Measurements from ENCODE around the gene LIPE. TPM values are rescaled to one million over a fixed set of nuclear protein-coding genes. Genes with fewer than 3 reads are reported as not detected.
"Not testable (repeated sequence)": the region's sequence is repeated elsewhere in the genome, so short reads cannot be mapped to it uniquely, and the experiment has no call there.

The LIPE gene
- total and polyA plus RNA-seq, 7 donors: 5.3 to 27.7 (median 9.3) TPM

- intact Hi-C loops (cut with DNase I): loop anchor here (2.0 to 5.0 kb wide), 5 partner anchors 77 to 1202 kb away; partner anchors contain the start of gene CEACAM1 (in 2 of the 2)
- peak overlapping the region; percentile 41 for H3K27ac ChIP-seq
- H3K9me3 ChIP-seq: no peaks in the 10 kb centered on the region
- 2% methylated on average over 3 of the region's 3 CpGs for WGBS, 3 donors
- TF ChIP-seq CTCF (IDR thresholded peaks at IDR 0.05): peak; percentile 87
- ATAC-seq (peak; percentile 57 to 78 (median 78)), DNase-seq (peak; percentile 70 to 77)
- H3K4me3 ChIP-seq: no peak overlapping the region
- peaks cover 0 to 6% (median 3%) of the 10 kb centered on the region in 3 donors for H3K27me3 ChIP-seq (ENCODE audit: insufficient read depth in 3 of 3, low read length in 2 of 3)
- H3K36me3 ChIP-seq (ENCODE audit: insufficient read depth in 1 of 2, low read depth in 1 of 2): no peaks in the 10 kb centered on the region
- H3K4me1 ChIP-seq: no peaks in the 10 kb centered on the region
These were observed 23.2 kb upstream of the LIPE start for GRCh38 chr19:42450314-42450934.

GRCh38 chr19:42448306-42448705 is 21.1 kb upstream of the LIPE start:
- H3K4me3 ChIP-seq; intact Hi-C loops (cut with DNase I); H3K9me3 ChIP-seq; H3K27me3 ChIP-seq (ENCODE audit: insufficient read depth in 3 of 3, low read length in 2 of 3); ATAC-seq; H3K4me1 ChIP-seq; H3K27ac ChIP-seq; DNase-seq; H3K36me3 ChIP-seq (ENCODE audit: insufficient read depth in 1 of 2, low read depth in 1 of 2): not testable (repeated sequence)
- WGBS, 3 donors: 66 to 69% (median 68%) methylated on average over 5 of the region's 5 CpGs

- TF ChIP-seq CTCF (IDR thresholded peaks at IDR 0.05): no peak
- WGBS, 3 donors: 85 to 91% (median 90%) methylated on average over 7 of the region's 7 CpGs
- no peak overlapping the region for H3K4me3 ChIP-seq
- intact Hi-C loops (cut with DNase I): no loop called here
- DNase-seq (no peak), ATAC-seq (no peak)
- no peaks in the 10 kb centered on the region for H3K4me1 ChIP-seq
- H3K36me3 ChIP-seq (ENCODE audit: insufficient read depth in 1 of 2, low read depth in 1 of 2): no peaks in the 10 kb centered on the region
- H3K27ac ChIP-seq: no peak overlapping the region
- peaks cover 0 to 2% (median 0%) of the 10 kb centered on the region in 3 donors for H3K27me3 ChIP-seq (ENCODE audit: insufficient read depth in 3 of 3, low read length in 2 of 3)
- no peaks in the 10 kb centered on the region for H3K9me3 ChIP-seq
These were observed 18.8 kb upstream of the LIPE start for GRCh38 chr19:42445948-42446347.

GRCh38 chr19:42443944-42444398 is 16.8 kb upstream of the LIPE start:
- no peak for TF ChIP-seq CTCF (IDR thresholded peaks at IDR 0.05)
- H3K4me1 ChIP-seq: peaks cover 6% of the 10 kb centered on the region
- WGBS, 3 donors: 59 to 68% (median 63%) methylated on average over 4 of the region's 4 CpGs
- intact Hi-C loops (cut with DNase I): no loop called here
- peaks cover 0 to 2% (median 0%) of the 10 kb centered on the region in 3 donors for H3K27me3 ChIP-seq (ENCODE audit: insufficient read depth in 3 of 3, low read length in 2 of 3)
- ATAC-seq: no peak
- no peaks in the 10 kb centered on the region for H3K9me3 ChIP-seq
- no peak overlapping the region for H3K27ac ChIP-seq
- no peaks in the 10 kb centered on the region for H3K36me3 ChIP-seq (ENCODE audit: insufficient read depth in 1 of 2, low read depth in 1 of 2)
- no peak for DNase-seq
- H3K4me3 ChIP-seq: no peak overlapping the region

- peaks cover 6% of the 10 kb centered on the region for H3K4me1 ChIP-seq
- WGBS, 3 donors: 92 to 93% (median 92%) methylated on average over 7 of the region's 7 CpGs
- intact Hi-C loops (cut with DNase I): no loop called here
These were observed 15.6 kb upstream of the LIPE start, which contains the start of gene CXCL17 for GRCh38 chr19:42442833-42443232. Gene CXCL17, minus strand, starts transcription at chr19:42442946. Its CDS starts 114 bp downstream, at chr19:42442832.

More at GRCh38 chr19:42442833-42443232, 15.6 kb upstream of the LIPE start, which contains the start of gene CXCL17:
- Histone ChIP-seq H3K36me3 (ENCODE audit: insufficient read depth in 1 of 2, low read depth in 1 of 2) (no peaks in the 10 kb centered on the region), H3K4me3 (no peak within 1 kb of the TSS), H3K27ac (no peak within 1 kb of the TSS), H3K9me3 (no peaks in the 10 kb centered on the region), H3K27me3 (ENCODE audit: insufficient read depth in 3 of 3, low read length in 2 of 3) (peaks cover 0 to 2% (median 0%) of the 10 kb centered on the region in 3 donors)
- no peak for DNase-seq
- ATAC-seq: no peak
- TF ChIP-seq CTCF (IDR thresholded peaks at IDR 0.05): no peak

Measured in psoas muscle (tissue), 8 donors.